Activated naive CD4-positive, alpha-beta T cell treated with anti-CD3 and anti-CD28 coated beads, Interleukin-2, amount 50 U/mL, for 16 hours (primary cell): ENCODE data around the gene PDCD2L.
A peak's percentile ranks its signal among the peaks of the same experiment; 100 is the strongest.
"Not testable (repeated sequence)": the region's sequence is repeated elsewhere in the genome, so short reads cannot be mapped to it uniquely, and the experiment has no call there.

Source experiments
- DNase-seq: peaks from one replicate; pipeline ENCODE4 v3.0.0-alpha.2; 2020

PDCD2L gene

GRCh38 chr19:34418300-34418699 is 14.1 kb downstream of the PDCD2L start:
- no peak for DNase-seq

GRCh38 chr19:34426096-34426661 is 22.0 kb downstream of the PDCD2L start:
- DNase-seq = no peak

GRCh38 chr19:34428549-34429285 is 24.5 kb downstream of the PDCD2L start:
- DNase-seq = peak; percentile 45

- no peak for DNase-seq
Measured at GRCh38 chr19:34429553-34429952, 25.4 kb downstream of the PDCD2L start.

- DNase-seq = no peak
Measured at GRCh38 chr19:34430738-34431625, 26.8 kb downstream of the PDCD2L start.

GRCh38 chr19:34431681-34432402 is 27.6 kb downstream of the PDCD2L start:
- no peak for DNase-seq

GRCh38 chr19:34432797-34433196 is 28.6 kb downstream of the PDCD2L start:
- no peak for DNase-seq

GRCh38 chr19:34436716-34437115 is 32.5 kb downstream of the PDCD2L start:
- DNase-seq = no peak

- no peak for DNase-seq
Measured at GRCh38 chr19:34448191-34448590, 44.0 kb downstream of the PDCD2L start.

GRCh38 chr19:34452723-34453122 is 48.5 kb downstream of the PDCD2L start:
- DNase-seq = no peak

GRCh38 chr19:34454091-34454490 is 49.9 kb downstream of the PDCD2L start:
- DNase-seq = no peak

- no peak for DNase-seq
Measured at GRCh38 chr19:34454685-34455084, 50.5 kb downstream of the PDCD2L start.

GRCh38 chr19:34455783-34456480 is 51.7 kb downstream of the PDCD2L start:
- DNase-seq = not testable (repeated sequence)

- no peak for DNase-seq
Measured at GRCh38 chr19:34457446-34457845, 53.2 kb downstream of the PDCD2L start.

GRCh38 chr19:34458677-34459076 is 54.5 kb downstream of the PDCD2L start:
- DNase-seq = no peak

GRCh38 chr19:34459614-34460013 is 55.4 kb downstream of the PDCD2L start:
- DNase-seq = no peak

- no peak for DNase-seq
Measured at GRCh38 chr19:34461375-34462100, 57.3 kb downstream of the PDCD2L start.

- not testable (repeated sequence) for DNase-seq
Measured at GRCh38 chr19:34464785-34465184, 60.6 kb downstream of the PDCD2L start.

- no peak for DNase-seq
Measured at GRCh38 chr19:34468409-34468808, 64.2 kb downstream of the PDCD2L start.

- DNase-seq = not testable (repeated sequence)
Measured at GRCh38 chr19:34469026-34469425, 64.8 kb downstream of the PDCD2L start.

GRCh38 chr19:34471906-34472700 is 67.9 kb downstream of the PDCD2L start:
- no peak for DNase-seq
